GM21723 (cell line): ENCODE measurements around the gene FAM234A.
"Not testable (repeated sequence)": the region's sequence is repeated elsewhere in the genome, so short reads cannot be mapped to it uniquely, and the experiment has no call there.

Experiments
- ATAC-seq: cut with Tn5 transposase; IDR thresholded peaks from one replicate; pipeline ENCODE4 v1.9.1; 2021; ENCODE audit warnings: mild to moderate bottlenecking, moderate library complexity; ENCODE audit not compliant: unreplicated experiment

FAM234A gene

GRCh38 chr16:234468-235305 lies at the start of gene FAM234A:
FAM234A (plus strand) TSS chr16:234821; CDS start chr16:254414, 19,593 bp downstream.
- ATAC-seq, result peak; percentile 83

- no peak for ATAC-seq
Observed at GRCh38 chr16:185213-185612, 49.4 kb upstream of the FAM234A start.

- ATAC-seq, result no peak
Observed at GRCh38 chr16:185691-186090, 48.9 kb upstream of the FAM234A start.

- ATAC-seq, result no peak
Observed at GRCh38 chr16:187330-187729, 47.3 kb upstream of the FAM234A start.

- ATAC-seq, result no peak
Observed at GRCh38 chr16:188674-189073, 45.9 kb upstream of the FAM234A start.

GRCh38 chr16:189604-190186 lies 44.9 kb upstream of the FAM234A start:
- no peak for ATAC-seq

- no peak for ATAC-seq
Observed at GRCh38 chr16:191831-192230, 42.8 kb upstream of the FAM234A start.

- no peak for ATAC-seq
Observed at GRCh38 chr16:192686-193085, 41.9 kb upstream of the FAM234A start.

GRCh38 chr16:193441-193840 lies 41.2 kb upstream of the FAM234A start:
- no peak for ATAC-seq

GRCh38 chr16:194516-194915 lies 40.1 kb upstream of the FAM234A start:
- no peak for ATAC-seq

- no peak for ATAC-seq
Observed at GRCh38 chr16:200388-200787, 34.2 kb upstream of the FAM234A start.

- ATAC-seq, result no peak
Observed at GRCh38 chr16:203246-203645, 31.4 kb upstream of the FAM234A start.

GRCh38 chr16:204046-204445 lies 30.6 kb upstream of the FAM234A start:
- ATAC-seq, result not testable (repeated sequence)

- not testable (repeated sequence) for ATAC-seq
Observed at GRCh38 chr16:209359-209758, 25.3 kb upstream of the FAM234A start.

GRCh38 chr16:211631-212180 lies 22.9 kb upstream of the FAM234A start:
- not testable (repeated sequence) for ATAC-seq

GRCh38 chr16:212999-213398 lies 21.6 kb upstream of the FAM234A start:
- no peak for ATAC-seq

- no peak for ATAC-seq
Observed at GRCh38 chr16:220021-220420, 14.6 kb upstream of the FAM234A start.

GRCh38 chr16:228151-228851 lies 6.3 kb upstream of the FAM234A start:
- peak; percentile 15 for ATAC-seq

- ATAC-seq, result peak; percentile 79
Observed at GRCh38 chr16:228852-229730, 5.5 kb upstream of the FAM234A start, which contains the start of gene LUC7L. LUC7L (minus strand) TSS chr16:229449; CDS start chr16:229339, 110 bp downstream.

- ATAC-seq, result no peak
Observed at GRCh38 chr16:229731-230281, 4.8 kb upstream of the FAM234A start.
